Middle frontal gyrus (tissue), 1 donor: Measurements from ENCODE around the gene FGL2.
"Not testable (repeated sequence)": the region's sequence is repeated elsewhere in the genome, so short reads cannot be mapped to it uniquely, and the experiment has no call there.

ENCODE experiments used
- DNase-seq: peaks from one replicate; pipeline ENCODE4 v3.0.0-alpha.2; 2015; ENCODE audit warnings: low spot score; ENCODE audit errors: extremely low spot score

FGL2 gene

GRCh38 chr7:77157034-77157433 lies 42.6 kb downstream of the FGL2 start:
- not testable (repeated sequence) for DNase-seq

GRCh38 chr7:77155601-77156377 lies 43.8 kb downstream of the FGL2 start:
- DNase-seq: not testable (repeated sequence)

- not testable (repeated sequence) for DNase-seq
Measured at GRCh38 chr7:77154917-77155464, 44.6 kb downstream of the FGL2 start.

GRCh38 chr7:77152232-77152631 lies 47.4 kb downstream of the FGL2 start:
- not testable (repeated sequence) for DNase-seq
